Measurements from ENCODE around the gene RIPOR3.
A peak's percentile ranks its signal among the peaks of the same experiment; 100 is the strongest.

Gene RIPOR3

DNA sequence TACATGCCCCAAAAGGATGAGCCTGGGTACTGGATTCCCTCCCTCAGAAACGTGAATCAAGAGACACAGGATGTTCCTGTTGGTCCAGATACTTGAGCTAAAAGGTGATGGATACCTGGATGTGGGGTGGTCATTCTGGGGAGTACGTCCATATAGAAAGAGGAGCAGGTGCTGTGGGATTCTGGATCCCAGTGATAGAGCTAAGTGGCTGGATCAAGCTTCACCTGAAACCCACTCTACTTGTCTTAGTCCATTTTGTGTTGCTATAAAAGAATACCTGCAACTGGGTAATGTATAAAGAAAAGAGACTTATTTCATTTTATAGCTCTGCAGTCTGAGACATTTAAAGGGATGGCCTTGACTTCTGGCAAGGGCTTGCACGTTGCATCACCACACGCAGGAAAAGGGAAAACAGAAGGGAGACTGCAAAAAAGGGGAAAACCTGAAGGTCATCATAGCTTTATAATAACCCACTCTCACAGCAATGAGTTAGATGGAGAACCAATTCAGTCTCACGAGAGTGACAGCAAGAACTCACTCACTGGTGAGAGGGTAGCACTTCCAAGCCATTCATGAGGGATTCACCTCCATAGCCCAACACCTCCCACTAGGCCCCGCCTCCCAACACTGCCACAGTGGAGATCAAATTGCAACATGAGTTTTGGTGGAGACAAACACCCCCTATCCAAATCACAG lies 31.2 kb downstream of the RIPOR3 start:
- H3K4me3 ChIP-seq (ENCODE audit: low read length) = no peak overlapping the region
- TF ChIP-seq, protein P1, sequence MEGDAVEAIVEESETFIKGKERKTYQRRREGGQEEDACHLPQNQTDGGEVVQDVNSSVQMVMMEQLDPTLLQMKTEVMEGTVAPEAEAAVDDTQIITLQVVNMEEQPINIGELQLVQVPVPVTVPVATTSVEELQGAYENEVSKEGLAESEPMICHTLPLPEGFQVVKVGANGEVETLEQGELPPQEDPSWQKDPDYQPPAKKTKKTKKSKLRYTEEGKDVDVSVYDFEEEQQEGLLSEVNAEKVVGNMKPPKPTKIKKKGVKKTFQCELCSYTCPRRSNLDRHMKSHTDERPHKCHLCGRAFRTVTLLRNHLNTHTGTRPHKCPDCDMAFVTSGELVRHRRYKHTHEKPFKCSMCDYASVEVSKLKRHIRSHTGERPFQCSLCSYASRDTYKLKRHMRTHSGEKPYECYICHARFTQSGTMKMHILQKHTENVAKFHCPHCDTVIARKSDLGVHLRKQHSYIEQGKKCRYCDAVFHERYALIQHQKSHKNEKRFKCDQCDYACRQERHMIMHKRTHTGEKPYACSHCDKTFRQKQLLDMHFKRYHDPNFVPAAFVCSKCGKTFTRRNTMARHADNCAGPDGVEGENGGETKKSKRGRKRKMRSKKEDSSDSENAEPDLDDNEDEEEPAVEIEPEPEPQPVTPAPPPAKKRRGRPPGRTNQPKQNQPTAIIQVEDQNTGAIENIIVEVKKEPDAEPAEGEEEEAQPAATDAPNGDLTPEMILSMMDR (IDR thresholded peaks at IDR 0.05; ENCODE audit: insufficient read depth, low read depth, low read length, missing control alignments) = no peak
- DNase-seq (ENCODE audit: low read depth) = no peak

DNA sequence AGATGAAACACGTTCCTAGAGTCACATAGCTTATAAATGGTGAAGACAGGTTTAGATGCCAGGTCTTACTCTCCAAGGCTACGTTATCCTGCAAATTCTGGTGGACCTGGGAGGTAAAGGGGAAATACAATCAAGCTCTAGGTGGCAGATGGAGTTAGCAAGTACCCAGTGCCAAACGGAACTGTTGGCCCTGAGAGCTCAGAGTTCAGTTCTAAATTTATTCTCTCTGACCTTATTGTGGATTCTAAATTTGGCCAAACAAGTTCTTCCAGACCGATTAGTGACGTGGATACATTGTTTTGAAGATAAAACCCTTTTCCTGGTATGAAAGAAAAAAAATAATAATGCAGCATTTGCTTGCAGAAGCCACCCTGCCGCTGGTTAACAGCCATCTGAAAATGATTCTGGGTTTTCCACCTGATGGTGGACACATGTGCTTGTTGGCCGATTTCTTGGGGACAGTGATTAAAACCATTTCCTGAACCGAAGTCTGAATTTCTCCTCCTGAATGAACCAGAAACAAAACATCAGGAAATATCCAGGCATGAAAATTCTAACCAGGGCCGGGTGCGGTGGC lies 32.5 kb downstream of the RIPOR3 start:
- peak; percentile 29 for DNase-seq (ENCODE audit: low read depth)
- TF ChIP-seq, protein P1 (IDR thresholded peaks at IDR 0.05; ENCODE audit: insufficient read depth, low read depth, low read length, missing control alignments) = no peak
- no peak overlapping the region for H3K4me3 ChIP-seq (ENCODE audit: low read length)

DNA sequence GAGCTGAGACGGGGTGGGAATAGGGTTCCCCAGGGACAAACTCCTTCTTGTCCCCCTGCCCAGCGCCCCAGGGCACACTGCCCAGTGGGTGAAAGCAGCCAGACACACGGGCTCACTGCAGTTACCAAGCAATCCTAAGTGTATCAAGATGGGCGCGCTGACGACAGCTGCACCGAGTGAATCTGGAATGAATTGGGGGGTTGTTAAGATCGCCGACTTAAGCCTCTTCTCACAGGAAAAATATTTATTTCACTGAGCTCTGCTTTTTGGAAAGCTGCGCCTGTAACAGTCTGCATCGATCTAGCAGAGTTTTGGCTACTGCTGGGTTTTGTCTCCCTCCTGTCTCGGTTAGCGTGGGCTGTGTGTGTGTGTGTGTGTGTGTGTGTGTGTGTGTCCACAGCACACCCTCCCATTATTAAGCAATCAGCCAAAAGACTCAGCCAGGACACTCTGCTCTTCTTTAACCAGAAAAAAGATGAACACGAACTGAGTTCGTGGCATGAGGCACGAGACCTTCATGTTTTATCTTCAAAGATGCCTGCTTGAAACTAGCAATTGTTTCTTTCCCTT lies 35.9 kb downstream of the RIPOR3 start:
- no peak for DNase-seq (ENCODE audit: low read depth)
- H3K4me3 ChIP-seq (ENCODE audit: low read length) = no peak overlapping the region
- TF ChIP-seq, protein P1 (IDR thresholded peaks at IDR 0.05; ENCODE audit: insufficient read depth, low read depth, low read length, missing control alignments) = no peak

DNA sequence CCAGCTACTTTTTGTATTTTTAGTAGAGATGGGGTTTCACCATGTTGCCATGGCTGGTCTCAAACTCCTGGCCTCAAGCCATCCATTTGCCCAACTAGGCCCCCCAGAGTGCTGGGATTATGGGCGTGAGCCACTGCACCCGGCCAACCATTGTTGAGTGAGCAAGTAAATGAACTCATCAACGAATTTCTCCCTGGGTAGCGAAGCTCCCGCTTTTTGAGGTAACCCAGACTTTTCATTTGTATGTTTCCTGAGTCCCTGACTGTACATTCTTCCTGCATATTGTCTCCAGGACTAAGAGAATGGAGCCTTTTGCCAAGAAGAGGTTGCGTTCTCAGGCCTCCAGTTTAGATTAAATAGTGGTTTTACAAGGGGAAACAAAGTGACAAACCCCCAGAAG lies 36.4 kb downstream of the RIPOR3 start:
- H3K4me3 ChIP-seq (ENCODE audit: low read length) = no peak overlapping the region
- TF ChIP-seq, protein P1 (IDR thresholded peaks at IDR 0.05; ENCODE audit: insufficient read depth, low read depth, low read length, missing control alignments) = no peak
- DNase-seq (ENCODE audit: low read depth) = no peak

DNA sequence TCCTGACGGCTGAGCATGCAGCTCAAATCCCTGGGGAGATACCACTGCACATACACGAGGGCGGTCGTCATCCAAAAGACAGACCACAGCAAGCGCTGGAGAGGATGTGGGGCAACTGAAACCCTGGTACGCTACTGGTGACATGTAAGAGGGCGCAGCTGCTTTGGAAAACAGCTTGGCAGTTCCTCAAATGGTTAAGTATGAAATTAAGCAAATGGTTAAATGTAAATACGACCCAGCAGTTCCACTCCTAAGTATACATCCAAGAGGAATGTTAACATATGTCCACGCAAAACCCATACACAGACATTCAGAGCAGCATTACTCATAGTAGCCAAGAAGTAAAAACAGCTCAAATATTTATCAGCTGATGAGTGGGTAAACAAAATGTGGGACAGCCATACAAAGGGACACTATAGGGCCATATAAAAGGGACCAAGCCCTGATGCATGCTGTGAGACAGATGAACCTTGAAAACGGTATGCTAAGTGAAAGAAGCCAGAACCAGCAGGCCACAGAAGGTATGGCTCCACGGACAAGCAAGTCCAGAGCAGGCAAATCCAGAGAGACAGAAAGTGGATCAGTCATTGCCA lies 38.5 kb downstream of the RIPOR3 start:
- no peak overlapping the region for H3K4me3 ChIP-seq (ENCODE audit: low read length)
- no peak for DNase-seq (ENCODE audit: low read depth)
- TF ChIP-seq, protein P1 (IDR thresholded peaks at IDR 0.05; ENCODE audit: insufficient read depth, low read depth, low read length, missing control alignments) = no peak

DNA sequence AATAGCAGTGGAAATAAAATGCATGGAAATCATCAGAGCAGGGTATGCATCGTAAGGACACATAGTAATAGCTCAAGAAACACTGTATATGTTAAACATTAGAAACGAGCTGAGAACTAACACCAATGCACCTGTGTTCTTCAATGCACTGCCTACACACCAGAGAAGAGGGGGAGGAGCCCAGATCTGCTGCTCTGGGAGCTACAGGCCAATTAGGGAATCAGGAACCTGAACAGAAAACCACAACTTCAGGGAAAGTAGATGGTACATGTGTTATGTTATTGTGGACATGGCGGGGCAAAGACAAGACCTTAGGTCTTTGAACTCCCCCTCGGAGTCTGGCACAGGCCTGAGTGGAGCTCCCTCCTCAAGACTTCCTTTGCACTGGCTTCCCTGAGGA lies 39.7 kb downstream of the RIPOR3 start:
- DNase-seq (ENCODE audit: low read depth) = no peak
- TF ChIP-seq, protein P1 (IDR thresholded peaks at IDR 0.05; ENCODE audit: insufficient read depth, low read depth, low read length, missing control alignments) = no peak
- H3K4me3 ChIP-seq (ENCODE audit: low read length) = no peak overlapping the region

Data from epithelial cell of esophagus (primary cell).